ENCODE results near the gene ARHGAP6.

- TF ChIP-seq SUZ12 (IDR thresholded peaks at IDR 0.05; ENCODE audit: extremely low read depth, insufficient read depth, insufficient read length) (no peak), YY1 (IDR thresholded peaks at IDR 0.05; ENCODE audit: insufficient read depth, insufficient read length) (no peak)
Observed at GRCh38 chrX:11197671-11198070, 468.0 kb downstream of the ARHGAP6 start.
